ES-I3 (cell line): Measurements from ENCODE around the gene SERPINB1.

ENCODE experiments used
- H3K36me3 ChIP-seq: 2 replicates; pipeline ENCODE4 v1.6.1; 2013; ENCODE audit warnings: mild to moderate bottlenecking, low read length, control low read depth, moderate library complexity; ENCODE audit not compliant: insufficient read depth
- H3K4me1 ChIP-seq: 2 replicates; pipeline ENCODE4 v1.6.1; 2013; ENCODE audit warnings: mild to moderate bottlenecking, control low read depth, low read length; ENCODE audit not compliant: insufficient read depth
- H3K9ac ChIP-seq: 2 replicates; pipeline ENCODE4 v1.6.1; 2013; ENCODE audit warnings: low read depth, mild to moderate bottlenecking, low read length, moderate library complexity
- H3K9me3 ChIP-seq: 2 replicates; pipeline ENCODE4 v1.6.1; 2013; ENCODE audit warnings: mild to moderate bottlenecking, low read length, moderate library complexity; ENCODE audit not compliant: control insufficient read depth, insufficient read depth

The SERPINB1 gene

GRCh38 chr6:2826131-2826530, 15.5 kb downstream of the SERPINB1 start:
- no peak overlapping the region for H3K9ac ChIP-seq
- no peaks in the 10 kb centered on the region for H3K9me3 ChIP-seq
- H3K36me3 ChIP-seq, result no peaks in the 10 kb centered on the region
- no peaks in the 10 kb centered on the region for H3K4me1 ChIP-seq

- H3K9ac ChIP-seq, result no peak overlapping the region
- no peaks in the 10 kb centered on the region for H3K36me3 ChIP-seq
- H3K4me1 ChIP-seq, result no peaks in the 10 kb centered on the region
- H3K9me3 ChIP-seq, result no peaks in the 10 kb centered on the region
Observed at GRCh38 chr6:2823104-2823850, 18.4 kb downstream of the SERPINB1 start.

GRCh38 chr6:2821554-2821953, 20.1 kb downstream of the SERPINB1 start:
- Histone ChIP-seq H3K9ac (no peak overlapping the region), H3K36me3 (no peaks in the 10 kb centered on the region), H3K9me3 (no peaks in the 10 kb centered on the region; the same call in 1 of the 2 replicates), H3K4me1 (no peaks in the 10 kb centered on the region)

GRCh38 chr6:2820415-2820814, 21.2 kb downstream of the SERPINB1 start:
- H3K9ac ChIP-seq, result no peak overlapping the region

GRCh38 chr6:2819978-2820377, 21.7 kb downstream of the SERPINB1 start:
- Histone ChIP-seq H3K4me1 (no peaks in the 10 kb centered on the region), H3K9ac (no peak overlapping the region), H3K9me3 (peaks cover 5% of the 10 kb centered on the region; the same call in 1 of the 2 replicates), H3K36me3 (no peaks in the 10 kb centered on the region)

More at GRCh38 chr6:2820415-2820814, 21.2 kb downstream of the SERPINB1 start:
- H3K4me1 ChIP-seq, result no peaks in the 10 kb centered on the region
- peaks cover 5% of the 10 kb centered on the region; the same call in 1 of the 2 replicates for H3K9me3 ChIP-seq
- H3K36me3 ChIP-seq, result no peaks in the 10 kb centered on the region

GRCh38 chr6:2819115-2819514, 22.5 kb downstream of the SERPINB1 start:
- Histone ChIP-seq H3K4me1 (no peaks in the 10 kb centered on the region), H3K9ac (no peak overlapping the region), H3K9me3 (peaks cover 5% of the 10 kb centered on the region; the same call in 1 of the 2 replicates), H3K36me3 (no peaks in the 10 kb centered on the region)

- no peaks in the 10 kb centered on the region for H3K4me1 ChIP-seq
- H3K9ac ChIP-seq, result no peak overlapping the region
- H3K36me3 ChIP-seq, result no peaks in the 10 kb centered on the region
- peaks cover 5% of the 10 kb centered on the region; the same call in 1 of the 2 replicates for H3K9me3 ChIP-seq
Observed at GRCh38 chr6:2818593-2818992, 23.1 kb downstream of the SERPINB1 start.

- H3K36me3 ChIP-seq, result no peaks in the 10 kb centered on the region
- H3K9me3 ChIP-seq, result peaks cover 5% of the 10 kb centered on the region; the same call in 1 of the 2 replicates
- H3K9ac ChIP-seq, result no peak overlapping the region
- H3K4me1 ChIP-seq, result no peaks in the 10 kb centered on the region
Observed at GRCh38 chr6:2817903-2818443, 23.7 kb downstream of the SERPINB1 start.

GRCh38 chr6:2816158-2816557, 25.5 kb downstream of the SERPINB1 start:
- peaks cover 5% of the 10 kb centered on the region; the same call in 1 of the 2 replicates for H3K9me3 ChIP-seq
- no peaks in the 10 kb centered on the region for H3K36me3 ChIP-seq
- H3K4me1 ChIP-seq, result no peaks in the 10 kb centered on the region
- no peak overlapping the region for H3K9ac ChIP-seq

- Histone ChIP-seq H3K36me3 (no peaks in the 10 kb centered on the region), H3K4me1 (no peaks in the 10 kb centered on the region), H3K9ac (no peak overlapping the region), H3K9me3 (peaks cover 5% of the 10 kb centered on the region; the same call in 1 of the 2 replicates)
Observed at GRCh38 chr6:2812695-2813094, 29.0 kb downstream of the SERPINB1 start.

GRCh38 chr6:2810092-2810671, 31.5 kb downstream of the SERPINB1 start:
- no peaks in the 10 kb centered on the region for H3K4me1 ChIP-seq
- no peak overlapping the region for H3K9ac ChIP-seq
- no peaks in the 10 kb centered on the region for H3K36me3 ChIP-seq
- H3K9me3 ChIP-seq, result no peaks in the 10 kb centered on the region; the same call in 1 of the 2 replicates

GRCh38 chr6:2809015-2809414, 32.6 kb downstream of the SERPINB1 start:
- no peaks in the 10 kb centered on the region for H3K4me1 ChIP-seq
- no peaks in the 10 kb centered on the region for H3K36me3 ChIP-seq
- no peaks in the 10 kb centered on the region for H3K9me3 ChIP-seq
- H3K9ac ChIP-seq, result no peak overlapping the region

GRCh38 chr6:2807342-2808090, 34.1 kb downstream of the SERPINB1 start:
- no peaks in the 10 kb centered on the region for H3K4me1 ChIP-seq
- no peaks in the 10 kb centered on the region for H3K9me3 ChIP-seq
- H3K36me3 ChIP-seq, result no peaks in the 10 kb centered on the region
- no peak overlapping the region for H3K9ac ChIP-seq

GRCh38 chr6:2806644-2807043, 35.0 kb downstream of the SERPINB1 start:
- no peaks in the 10 kb centered on the region for H3K4me1 ChIP-seq
- no peaks in the 10 kb centered on the region for H3K36me3 ChIP-seq
- no peaks in the 10 kb centered on the region for H3K9me3 ChIP-seq
- no peak overlapping the region for H3K9ac ChIP-seq
